Measurements from ENCODE around the gene NDUFAF8. TPM values are rescaled to one million over a fixed set of nuclear protein-coding genes. Genes with fewer than 3 reads are reported as not detected.

Gene NDUFAF8
- total RNA-seq: 23.7 TPM

GRCh38 chr17:81238815-81239713 lies at the start of gene NDUFAF8, which contains the start of gene TEPSIN:
Gene NDUFAF8, plus strand, starts transcription at chr17:81239318. Its CDS starts 46 bp downstream, at chr17:81239364.
Gene TEPSIN, minus strand, starts transcription at chr17:81239055. Its CDS starts 22 bp downstream, at chr17:81239033.
- peak; percentile 100 for DNase-seq

GRCh38 chr17:81189670-81190530 lies 49.2 kb upstream of the NDUFAF8 start:
- DNase-seq: no peak

- DNase-seq: no peak
Measured at GRCh38 chr17:81190591-81190990, 48.5 kb upstream of the NDUFAF8 start.

GRCh38 chr17:81191116-81191515 lies 48.0 kb upstream of the NDUFAF8 start:
- no peak for DNase-seq

GRCh38 chr17:81191646-81192045 lies 47.5 kb upstream of the NDUFAF8 start:
- no peak for DNase-seq

- no peak for DNase-seq
Measured at GRCh38 chr17:81192386-81193050, 46.6 kb upstream of the NDUFAF8 start.

- no peak for DNase-seq
Measured at GRCh38 chr17:81193051-81193410, 46.1 kb upstream of the NDUFAF8 start.

GRCh38 chr17:81193470-81194224 lies 45.5 kb upstream of the NDUFAF8 start:
- DNase-seq: peak; percentile 24

- DNase-seq: no peak
Measured at GRCh38 chr17:81194225-81194760, 44.8 kb upstream of the NDUFAF8 start.

GRCh38 chr17:81194941-81195901 lies 43.9 kb upstream of the NDUFAF8 start:
- no peak for DNase-seq

GRCh38 chr17:81195941-81196495 lies 43.1 kb upstream of the NDUFAF8 start:
- no peak for DNase-seq

- no peak for DNase-seq
Measured at GRCh38 chr17:81196505-81197408, 42.4 kb upstream of the NDUFAF8 start.

GRCh38 chr17:81197409-81197795 lies 41.7 kb upstream of the NDUFAF8 start:
- DNase-seq: no peak

GRCh38 chr17:81197831-81198490 lies 41.2 kb upstream of the NDUFAF8 start:
- no peak for DNase-seq

GRCh38 chr17:81198826-81199481 lies 40.2 kb upstream of the NDUFAF8 start:
- DNase-seq: no peak

- no peak for DNase-seq
Measured at GRCh38 chr17:81199482-81199830, 39.7 kb upstream of the NDUFAF8 start.

- no peak for DNase-seq
Measured at GRCh38 chr17:81200201-81200600, 38.9 kb upstream of the NDUFAF8 start.
